HepG2 (cell line): Measurements from ENCODE around the gene ADPRH. TPM values are rescaled to one million over a fixed set of nuclear protein-coding genes. Genes with fewer than 3 reads are reported as not detected.

Experiments
- ATAC-seq: fragments of 200-7000 bp; cut with Tn5 transposase; 3 replicates; pipeline ENCODE4 v1.9.1; 2020; ENCODE audit warnings: mild to moderate bottlenecking, moderate library complexity
- BruUV-seq: library from RNA; stranded (reverse); fragments of 400-500 nt; replicated peaks from 2 replicates; lab custom pipeline; 2021; lab: Mats Ljungman, UMichigan
- CTCF ChIA-PET: fragments of 300-600 bp; formaldehyde crosslinking; extraction: SDS; loops from one replicate; lab custom pipeline; 2021; ENCODE audit warnings: low total read pairs, inconsistent platforms, low intra/inter-chr PET ratio; lab: Yijun Ruan, JAX
- POLR2A ChIA-PET: fragments of 350-600 bp; sonication (Branson Sonifier 250); formaldehyde crosslinking; loops from one replicate; lab custom pipeline; 2020; ENCODE audit warnings: antibody characterized with exemption, inconsistent platforms; lab: Yijun Ruan, JAX
- DNase-seq: peaks from one replicate; pipeline ENCODE4 v3.0.0-alpha.2; 2015; ENCODE audit warnings: low spot score
- FAIRE-seq: peaks from 3 replicates; lab custom pipeline; 2011; peaks lifted over from hg19 to GRCh38; lab: Jason Lieb, UNC
- H2AFZ ChIP-seq: one replicate; pipeline ENCODE4 v1.6.1; 2011; ENCODE audit warnings: low read length, inconsistent platforms
- H3K27ac ChIP-seq: fragments of 300-600 bp; 3 replicates; pipeline ENCODE4 v1.8.0; 2011; ENCODE audit warnings: mixed run types, mild to moderate bottlenecking, mixed read lengths, low read length, inconsistent platforms; ENCODE audit not compliant: insufficient read depth; ENCODE audit errors: extremely low read length
- H3K27me3 ChIP-seq, 2 experiments: fragments of 200-600 bp in 1 of 2; 2 replicates in 1 of 2; 3 replicates in 1 of 2; pipeline versions ENCODE4 v1.6.0 to v1.8.0; 2011; ENCODE audit warnings: low read length in 2 of 2, mild to moderate bottlenecking in 2 of 2, moderate library complexity in 2 of 2, inconsistent platforms in 1 of 2; ENCODE audit not compliant: insufficient read depth in 2 of 2, control insufficient read depth in 1 of 2
- H3K36me3 ChIP-seq, 2 experiments: fragments of 200-600 bp in 1 of 2; replicated peaks in 1 of 2; 2 replicates in 1 of 2; 3 replicates in 1 of 2; pipeline versions ENCODE4 v1.5.1 to v1.8.0; 2011; ENCODE audit warnings: low read length in 2 of 2, inconsistent platforms in 1 of 2; ENCODE audit not compliant: insufficient read depth in 2 of 2, control insufficient read depth in 1 of 2
- H3K4me1 ChIP-seq: 2 replicates; pipeline ENCODE4 v1.5.1; 2012; ENCODE audit warnings: low read length, inconsistent platforms; ENCODE audit not compliant: insufficient read depth
- H3K4me2 ChIP-seq: 2 replicates; pipeline ENCODE4 v1.6.0; 2011; ENCODE audit warnings: low read depth, low read length, inconsistent platforms
- H3K4me3 ChIP-seq, 3 experiments: fragments of 200-600 bp in 1 of 3; sonication (generic), shearing (Covaris generic) in 1 of 3; replicated peaks in 1 of 3; 2 replicates each; pipeline ENCODE4 v1.5.1; 2011 to 2016; ENCODE audit warnings: low read length in 3 of 3, inconsistent platforms in 2 of 3, low read depth in 2 of 3, mild to moderate bottlenecking in 2 of 3, control low read depth in 1 of 3, mixed read lengths in 1 of 3; ENCODE audit not compliant: insufficient read depth in 1 of 3
- H3K79me2 ChIP-seq: one replicate; pipeline ENCODE4 v1.6.1; 2011; ENCODE audit warnings: low read length, inconsistent platforms; ENCODE audit not compliant: insufficient read depth
- H3K9ac ChIP-seq: 2 replicates; pipeline ENCODE4 v1.6.0; 2011; ENCODE audit warnings: mild to moderate bottlenecking, low read depth, low read length, inconsistent platforms; ENCODE audit not compliant: insufficient read depth
- H3K9me3 ChIP-seq: 2 replicates; pipeline ENCODE4 v1.5.1; 2012; ENCODE audit warnings: mild to moderate bottlenecking, low read length
- H4K20me1 ChIP-seq: 2 replicates; pipeline ENCODE4 v1.6.0; 2011; ENCODE audit warnings: inconsistent platforms, mild to moderate bottlenecking, low read length, moderate library complexity; ENCODE audit not compliant: insufficient read depth
- MED1 ChIP-seq: sonication (generic); formaldehyde crosslinking; IDR thresholded peaks from 2 replicates; pipeline ENCODE4 v1.4.0; 2020; ENCODE audit warnings: missing genetic modification reagents
- NONO ChIP-seq, 2 experiments: fragments of 450-650 bp in 1 of 2; sonication (generic) in 1 of 2; formaldehyde crosslinking in 1 of 2; IDR thresholded peaks in 1 of 2; conservative IDR thresholded peaks in 1 of 2; 2 replicates each; pipeline versions ENCODE4 v1.6.1 to v1.8.0; 2017 to 2022; ENCODE audit warnings: mild to moderate bottlenecking in 1 of 2, missing genetic modification reagents in 1 of 2, moderate library complexity in 1 of 2
- SMYD3 ChIP-seq: sonication (generic); formaldehyde crosslinking; IDR thresholded peaks from 2 replicates; pipeline ENCODE4 v1.8.1; 2023; ENCODE audit warnings: mild to moderate bottlenecking, missing genetic modification reagents
- WGBS: methylation state at CpG from one replicate; pipeline ENCODE4 v1.1.6; 2017; ENCODE audit warnings: low lambda C conversion rate; 5-methylcytosine and 5-hydroxymethylcytosine counted together
- in situ Hi-C: cut with HindIII; loops from 2 replicates; pipeline ENCODE4 v1.10.0; 2017; ENCODE audit warnings: low pct_unique_long_range_greater_than_20kb; ENCODE audit not compliant: extremely low pct_ligation_motif_present
- intact Hi-C: fragments of 100-400 bp; cut with micrococcal nuclease; formaldehyde crosslinking; loops from one replicate; pipeline ENCODE4 v1.10.0; 2022; ENCODE audit not compliant: unreplicated experiment
- polyA plus RNA-seq, 8 experiments: library from polyadenylated mRNA; depleted of rRNA in 3 of 8; stranded (reverse) in 7 of 8; unstranded in 1 of 8; fragments of >200 nt; fragmentation: Illumina TruSeq in 4 of 8; extraction: Trizol in 4 of 8; gene quantifications; 2 replicates each; pipeline versions ENCODE4 v1.2.1 to v1.2.3, GENCODE V29; 2011 to 2016; ENCODE audit warnings: low read depth in 4 of 8, missing spikeins in 1 of 8, mixed read lengths in 1 of 8; ENCODE audit not compliant: insufficient read depth in 1 of 8
- total RNA-seq, 5 experiments: library from RNA; depleted of rRNA; stranded (reverse); fragments of >200 nt; fragmentation: Illumina TruSeq; extraction: Trizol; gene quantifications; 2 replicates each; pipeline ENCODE4 v1.2.3, GENCODE V29; 2016; ENCODE audit warnings: low read depth in 1 of 5
- TF ChIP-seq, protein P1 (sequence below): sonication (generic); formaldehyde crosslinking; IDR thresholded peaks from 2 replicates; pipeline ENCODE4 v1.5.0; 2020; ENCODE audit warnings: mild to moderate bottlenecking, missing genetic modification reagents, moderate library complexity
- TF ChIP-seq, protein P2 (sequence below): sonication (generic); formaldehyde crosslinking; IDR thresholded peaks from 2 replicates; pipeline ENCODE4 v1.8.0; 2022; ENCODE audit warnings: mild to moderate bottlenecking, missing genetic modification reagents, borderline replicate concordance

Gene ADPRH
- total and polyA plus RNA-seq, 2 of the 13 experiments (the other 11 are each of a cell fraction or from before 2014, with no cell fraction given) = 0.01 to 0.15 TPM

DNA sequence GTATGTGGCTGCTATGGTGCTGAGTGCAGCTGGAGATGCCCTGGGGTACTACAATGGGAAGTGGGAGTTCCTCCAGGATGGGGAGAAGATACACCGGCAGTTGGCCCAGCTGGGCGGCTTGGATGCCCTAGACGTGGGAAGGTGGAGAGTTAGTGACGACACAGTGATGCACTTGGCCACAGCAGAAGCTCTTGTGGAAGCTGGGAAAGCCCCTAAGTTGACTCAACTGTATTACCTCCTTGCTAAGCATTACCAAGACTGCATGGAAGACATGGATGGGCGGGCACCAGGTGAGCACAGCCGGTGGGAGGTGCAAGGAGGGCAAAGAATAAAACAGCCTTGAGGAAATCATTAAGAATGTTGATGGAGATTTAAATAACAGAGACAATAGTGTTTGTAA lies 2.9 kb downstream of the ADPRH start:
- TF ChIP-seq NONO (IDR thresholded peaks at IDR 0.05) = no peak
- no peak for TF ChIP-seq NONO (CRISPR knock-in tag; conservative IDR thresholded peaks at IDR 0.05)
- TF ChIP-seq, protein P1, sequence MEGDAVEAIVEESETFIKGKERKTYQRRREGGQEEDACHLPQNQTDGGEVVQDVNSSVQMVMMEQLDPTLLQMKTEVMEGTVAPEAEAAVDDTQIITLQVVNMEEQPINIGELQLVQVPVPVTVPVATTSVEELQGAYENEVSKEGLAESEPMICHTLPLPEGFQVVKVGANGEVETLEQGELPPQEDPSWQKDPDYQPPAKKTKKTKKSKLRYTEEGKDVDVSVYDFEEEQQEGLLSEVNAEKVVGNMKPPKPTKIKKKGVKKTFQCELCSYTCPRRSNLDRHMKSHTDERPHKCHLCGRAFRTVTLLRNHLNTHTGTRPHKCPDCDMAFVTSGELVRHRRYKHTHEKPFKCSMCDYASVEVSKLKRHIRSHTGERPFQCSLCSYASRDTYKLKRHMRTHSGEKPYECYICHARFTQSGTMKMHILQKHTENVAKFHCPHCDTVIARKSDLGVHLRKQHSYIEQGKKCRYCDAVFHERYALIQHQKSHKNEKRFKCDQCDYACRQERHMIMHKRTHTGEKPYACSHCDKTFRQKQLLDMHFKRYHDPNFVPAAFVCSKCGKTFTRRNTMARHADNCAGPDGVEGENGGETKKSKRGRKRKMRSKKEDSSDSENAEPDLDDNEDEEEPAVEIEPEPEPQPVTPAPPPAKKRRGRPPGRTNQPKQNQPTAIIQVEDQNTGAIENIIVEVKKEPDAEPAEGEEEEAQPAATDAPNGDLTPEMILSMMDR (CRISPR knock-in tag) = no peak
- TF ChIP-seq SMYD3 (CRISPR knock-in tag) = no peak
- TF ChIP-seq, protein P2, sequence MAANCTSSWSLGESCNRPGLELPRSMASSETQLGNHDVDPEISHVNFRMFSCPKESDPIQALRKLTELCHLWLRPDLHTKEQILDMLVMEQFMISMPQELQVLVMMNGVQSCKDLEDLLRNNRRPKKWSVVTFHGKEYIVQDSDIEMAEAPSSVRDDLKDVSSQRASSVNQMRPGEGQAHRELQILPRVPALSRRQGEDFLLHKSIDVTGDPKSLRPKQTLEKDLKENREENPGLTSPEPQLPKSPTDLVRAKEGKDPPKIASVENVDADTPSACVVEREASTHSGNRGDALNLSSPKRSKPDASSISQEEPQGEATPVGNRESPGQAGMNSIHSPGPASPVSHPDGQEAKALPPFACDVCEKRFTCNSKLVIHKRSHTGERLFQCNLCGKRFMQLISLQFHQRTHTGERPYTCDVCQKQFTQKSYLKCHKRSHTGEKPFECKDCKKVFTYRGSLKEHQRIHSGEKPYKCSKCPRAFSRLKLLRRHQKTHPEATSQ = no peak
- TF ChIP-seq MED1 (CRISPR knock-in tag) = no peak
- TF ChIP-seq, all 625 proteins: peak for 0
- Histone ChIP-seq H3K4me1 (no peaks in the 10 kb centered on the region), H3K9me3 (no peaks in the 10 kb centered on the region), H3K4me2 (no peak overlapping the region), H3K27me3 (peaks cover 0 to 4% of the 10 kb centered on the region in 2 experiments; a peak in 3 of 5 replicates), H3K9ac (no peak overlapping the region), H2AFZ (no peak overlapping the region), H4K20me1 (no peaks in the 10 kb centered on the region), H3K79me2 (no peaks in the 10 kb centered on the region), H3K27ac (no peak overlapping the region), H3K4me3 (no peak overlapping the region), H3K36me3 (no peaks in the 10 kb centered on the region)
- FAIRE-seq (no peak), ATAC-seq (no peak), DNase-seq (no peak)
- intact Hi-C loops = no loop called here
- ChIA-PET POLR2A (no interaction called here), CTCF (no interaction called here)
- no TSS peak for BruUV-seq
- in situ Hi-C loops = no loop called here
- WGBS = 53% methylated on average over 6 of the region's 6 CpGs
